ENCODE measurements around the gene ZACN. TPM values are rescaled to one million over a fixed set of nuclear protein-coding genes. Genes with fewer than 3 reads are reported as not detected.

Gene ZACN
- total RNA-seq, 1 experiment from 2014 or later = 0.34 TPM

DNA sequence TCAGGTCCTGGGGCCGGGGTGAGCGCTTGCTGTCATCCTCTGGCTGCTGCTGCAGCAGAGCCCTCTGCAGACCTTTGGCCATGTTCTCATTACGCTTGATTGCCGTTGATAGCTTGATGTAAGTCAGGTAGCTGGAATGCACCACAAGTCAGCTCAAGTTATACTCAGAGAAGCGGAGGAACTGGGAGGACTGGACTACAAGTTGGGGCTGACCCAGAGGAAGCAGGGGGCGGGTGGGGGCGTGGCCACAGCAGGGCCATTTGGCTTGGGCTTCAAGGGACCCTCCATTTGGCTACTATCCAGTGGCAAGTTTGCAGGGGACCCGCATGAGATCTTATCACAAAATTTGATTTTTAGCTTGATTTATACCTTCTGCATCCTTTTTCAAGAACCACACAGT lies 32.9 kb upstream of the ZACN start:
- H3K4me3 Mint-ChIP-seq (ENCODE audit: unreplicated experiment) = no peak overlapping the region
- H3K27me3 ChIP-seq (replicated peaks; ENCODE audit: control insufficient read depth, insufficient read depth, low read length) = no peaks in the 10 kb centered on the region
- intact Hi-C loops (cut with micrococcal nuclease; ENCODE audit: unreplicated experiment) = no loop called here
- TF ChIP-seq, protein P1, sequence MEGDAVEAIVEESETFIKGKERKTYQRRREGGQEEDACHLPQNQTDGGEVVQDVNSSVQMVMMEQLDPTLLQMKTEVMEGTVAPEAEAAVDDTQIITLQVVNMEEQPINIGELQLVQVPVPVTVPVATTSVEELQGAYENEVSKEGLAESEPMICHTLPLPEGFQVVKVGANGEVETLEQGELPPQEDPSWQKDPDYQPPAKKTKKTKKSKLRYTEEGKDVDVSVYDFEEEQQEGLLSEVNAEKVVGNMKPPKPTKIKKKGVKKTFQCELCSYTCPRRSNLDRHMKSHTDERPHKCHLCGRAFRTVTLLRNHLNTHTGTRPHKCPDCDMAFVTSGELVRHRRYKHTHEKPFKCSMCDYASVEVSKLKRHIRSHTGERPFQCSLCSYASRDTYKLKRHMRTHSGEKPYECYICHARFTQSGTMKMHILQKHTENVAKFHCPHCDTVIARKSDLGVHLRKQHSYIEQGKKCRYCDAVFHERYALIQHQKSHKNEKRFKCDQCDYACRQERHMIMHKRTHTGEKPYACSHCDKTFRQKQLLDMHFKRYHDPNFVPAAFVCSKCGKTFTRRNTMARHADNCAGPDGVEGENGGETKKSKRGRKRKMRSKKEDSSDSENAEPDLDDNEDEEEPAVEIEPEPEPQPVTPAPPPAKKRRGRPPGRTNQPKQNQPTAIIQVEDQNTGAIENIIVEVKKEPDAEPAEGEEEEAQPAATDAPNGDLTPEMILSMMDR (IDR thresholded peaks at IDR 0.05; ENCODE audit: insufficient read depth in 1 of 2, low read depth in 1 of 2, low read length in 1 of 2, severe bottlenecking in 1 of 2, unreplicated experiment in 1 of 2) = no peak
- H3K4me1 Mint-ChIP-seq (ENCODE audit: low read depth, unreplicated experiment) = no peaks in the 10 kb centered on the region
- CTCF ChIA-PET = interaction anchor here (0.6 to 1.7 kb wide), 4 partner anchors 32 to 266 kb away, joined by 4 to 5 read pairs (median 4); partner anchors contain the start of gene UBALD2
- H3K36me3 Mint-ChIP-seq (ENCODE audit: insufficient read depth, unreplicated experiment) = peaks cover 92% of the 10 kb centered on the region
- no peak overlapping the region for H3K4me3 ChIP-seq (ENCODE audit: low read depth, low read length)
- POLR2A ChIA-PET = no interaction called here
- H3K9me3 Mint-ChIP-seq (ENCODE audit: unreplicated experiment) = no peaks in the 10 kb centered on the region
- peaks cover 3% of the 10 kb centered on the region for H3K36me3 ChIP-seq (ENCODE audit: control insufficient read depth, insufficient read depth, low read length)
- no peak for DNase-seq
- no peaks in the 10 kb centered on the region for H3K27me3 Mint-ChIP-seq (ENCODE audit: insufficient read depth, unreplicated experiment)
- no peaks in the 10 kb centered on the region for H3K4me1 ChIP-seq
- no peaks in the 10 kb centered on the region for H3K9me3 ChIP-seq
- no TSS peak for BruUV-seq (replicated peaks)
- H3K27ac Mint-ChIP-seq (ENCODE audit: unreplicated experiment) = no peak overlapping the region

DNA sequence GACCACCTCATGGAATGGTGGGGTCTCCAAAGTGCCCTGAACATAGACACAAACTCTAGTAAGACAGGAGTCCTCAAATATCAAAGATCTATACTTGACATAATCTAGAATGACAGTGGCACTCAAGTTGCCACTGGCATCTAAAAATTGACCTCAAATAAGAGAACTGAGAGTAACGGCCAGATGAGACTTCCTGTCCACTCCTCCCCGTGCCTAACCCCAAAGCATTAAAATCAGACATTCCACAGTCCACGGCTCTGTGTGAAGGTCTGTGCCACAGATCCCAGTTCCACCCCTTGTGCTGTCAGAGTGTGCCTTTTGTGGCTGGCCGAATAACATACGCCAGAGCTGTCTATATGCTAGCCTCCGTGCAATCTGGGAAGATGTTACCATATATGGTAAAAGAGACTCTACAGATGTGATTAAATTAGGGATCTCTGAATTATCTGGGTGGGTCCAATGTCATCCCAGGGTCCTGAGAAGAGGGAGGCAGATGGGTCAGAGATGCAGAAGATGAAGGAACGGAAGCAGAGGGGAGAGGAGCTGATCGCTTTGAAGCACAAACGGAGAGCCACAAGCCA lies 30.9 kb upstream of the ZACN start:
- no peak for DNase-seq
- POLR2A ChIA-PET = no interaction called here
- no peaks in the 10 kb centered on the region for H3K27me3 ChIP-seq (replicated peaks; ENCODE audit: control insufficient read depth, insufficient read depth, low read length)
- H3K27ac Mint-ChIP-seq (ENCODE audit: unreplicated experiment) = no peak overlapping the region
- H3K27me3 Mint-ChIP-seq (ENCODE audit: insufficient read depth, unreplicated experiment) = no peaks in the 10 kb centered on the region
- H3K4me1 Mint-ChIP-seq (ENCODE audit: low read depth, unreplicated experiment) = no peaks in the 10 kb centered on the region
- TF ChIP-seq, protein P1 (IDR thresholded peaks at IDR 0.05; ENCODE audit: insufficient read depth in 1 of 2, low read depth in 1 of 2, low read length in 1 of 2, severe bottlenecking in 1 of 2, unreplicated experiment in 1 of 2) = no peak
- no peaks in the 10 kb centered on the region for H3K9me3 ChIP-seq
- H3K36me3 Mint-ChIP-seq (ENCODE audit: insufficient read depth, unreplicated experiment) = peaks cover 93% of the 10 kb centered on the region
- CTCF ChIA-PET = interaction anchor here (0.6 kb wide), 1 partner anchor 154 kb away, joined by 4 read pairs; no protein-coding TSS in a partner anchor
- BruUV-seq (replicated peaks) = no TSS peak
- H3K9me3 Mint-ChIP-seq (ENCODE audit: unreplicated experiment) = no peaks in the 10 kb centered on the region
- H3K4me1 ChIP-seq = no peaks in the 10 kb centered on the region
- H3K36me3 ChIP-seq (ENCODE audit: control insufficient read depth, insufficient read depth, low read length) = peaks cover 3% of the 10 kb centered on the region
- no peak overlapping the region for H3K4me3 Mint-ChIP-seq (ENCODE audit: unreplicated experiment)
- intact Hi-C loops (cut with micrococcal nuclease; ENCODE audit: unreplicated experiment) = no loop called here
- H3K4me3 ChIP-seq (ENCODE audit: low read depth, low read length) = no peak overlapping the region

- Mint-ChIP-seq H3K27me3 (ENCODE audit: insufficient read depth, unreplicated experiment) (no peaks in the 10 kb centered on the region), H3K9me3 (ENCODE audit: unreplicated experiment) (no peaks in the 10 kb centered on the region), H3K4me3 (ENCODE audit: unreplicated experiment) (no peak overlapping the region), H3K36me3 (ENCODE audit: insufficient read depth, unreplicated experiment) (peaks cover 93% of the 10 kb centered on the region), H3K4me1 (ENCODE audit: low read depth, unreplicated experiment) (peaks cover 4% of the 10 kb centered on the region), H3K27ac (ENCODE audit: unreplicated experiment) (no peak overlapping the region)
- peaks cover 4% of the 10 kb centered on the region for H3K4me1 ChIP-seq
- peaks cover 3% of the 10 kb centered on the region for H3K36me3 ChIP-seq (ENCODE audit: control insufficient read depth, insufficient read depth, low read length)
- intact Hi-C loops (cut with micrococcal nuclease; ENCODE audit: unreplicated experiment) = no loop called here
- no peak for DNase-seq
- H3K27me3 ChIP-seq (replicated peaks; ENCODE audit: control insufficient read depth, insufficient read depth, low read length) = no peaks in the 10 kb centered on the region
- ChIA-PET CTCF (interaction anchor here (0.7 kb wide), 1 partner anchor 171 kb away, joined by 3 read pairs; no protein-coding TSS in a partner anchor), POLR2A (no interaction called here)
- TF ChIP-seq, protein P1 (IDR thresholded peaks at IDR 0.05; ENCODE audit: insufficient read depth in 1 of 2, low read depth in 1 of 2, low read length in 1 of 2, severe bottlenecking in 1 of 2, unreplicated experiment in 1 of 2) = no peak
- no peaks in the 10 kb centered on the region for H3K9me3 ChIP-seq
- H3K4me3 ChIP-seq (ENCODE audit: low read depth, low read length) = no peak overlapping the region
- no TSS peak for BruUV-seq (replicated peaks)
These were observed 30.3 kb upstream of the ZACN start for GRCh38 chr17:76048711-76049110.

Measured in Caco-2 (cell line).